IPS-11a (cell line): ENCODE results near the gene CSPG4.
"Not testable (repeated sequence)": the region's sequence is repeated elsewhere in the genome, so short reads cannot be mapped to it uniquely, and the experiment has no call there.

Experiments used
- H3K4me3 ChIP-seq: one replicate; pipeline ENCODE4 v1.5.1; 2013; ENCODE audit warnings: low read depth, low read length, control low read depth

The CSPG4 gene

DNA sequence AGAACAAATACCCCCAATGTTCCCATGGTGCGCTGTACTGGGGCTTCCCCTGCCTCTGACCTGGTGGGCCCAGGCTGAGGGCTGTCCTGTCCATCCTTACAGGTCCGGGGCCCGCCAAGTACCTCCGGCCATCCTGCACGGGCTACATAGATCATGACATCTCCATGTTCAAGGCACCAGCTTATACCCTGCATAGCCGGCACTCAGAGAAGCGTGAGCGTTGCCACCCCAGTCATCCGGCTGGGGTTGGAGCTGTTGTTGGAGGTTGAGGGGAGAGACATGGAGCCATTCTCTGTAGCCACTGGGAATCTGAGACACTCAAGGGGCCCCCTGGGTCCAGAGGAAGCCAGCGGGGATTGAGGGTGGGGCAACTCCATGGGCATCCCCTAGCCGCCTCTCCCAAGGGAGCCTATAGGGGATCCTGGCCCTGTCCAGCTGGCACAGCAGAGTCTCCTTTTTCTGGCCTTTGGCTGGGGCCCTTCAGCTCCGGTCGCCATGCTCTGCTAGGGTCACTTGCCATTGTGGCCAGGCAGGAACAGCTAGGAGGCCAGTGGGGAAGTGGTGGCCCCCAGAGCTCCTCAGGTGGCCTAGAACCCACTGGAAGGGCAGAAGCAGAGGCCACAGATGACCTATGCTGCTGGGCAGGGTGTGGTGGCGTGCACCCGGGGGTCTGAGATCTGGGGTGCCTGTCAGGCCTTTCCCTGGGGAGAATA, 12.5 kb upstream of the CSPG4 start:
- no peak overlapping the region for H3K4me3 ChIP-seq

DNA sequence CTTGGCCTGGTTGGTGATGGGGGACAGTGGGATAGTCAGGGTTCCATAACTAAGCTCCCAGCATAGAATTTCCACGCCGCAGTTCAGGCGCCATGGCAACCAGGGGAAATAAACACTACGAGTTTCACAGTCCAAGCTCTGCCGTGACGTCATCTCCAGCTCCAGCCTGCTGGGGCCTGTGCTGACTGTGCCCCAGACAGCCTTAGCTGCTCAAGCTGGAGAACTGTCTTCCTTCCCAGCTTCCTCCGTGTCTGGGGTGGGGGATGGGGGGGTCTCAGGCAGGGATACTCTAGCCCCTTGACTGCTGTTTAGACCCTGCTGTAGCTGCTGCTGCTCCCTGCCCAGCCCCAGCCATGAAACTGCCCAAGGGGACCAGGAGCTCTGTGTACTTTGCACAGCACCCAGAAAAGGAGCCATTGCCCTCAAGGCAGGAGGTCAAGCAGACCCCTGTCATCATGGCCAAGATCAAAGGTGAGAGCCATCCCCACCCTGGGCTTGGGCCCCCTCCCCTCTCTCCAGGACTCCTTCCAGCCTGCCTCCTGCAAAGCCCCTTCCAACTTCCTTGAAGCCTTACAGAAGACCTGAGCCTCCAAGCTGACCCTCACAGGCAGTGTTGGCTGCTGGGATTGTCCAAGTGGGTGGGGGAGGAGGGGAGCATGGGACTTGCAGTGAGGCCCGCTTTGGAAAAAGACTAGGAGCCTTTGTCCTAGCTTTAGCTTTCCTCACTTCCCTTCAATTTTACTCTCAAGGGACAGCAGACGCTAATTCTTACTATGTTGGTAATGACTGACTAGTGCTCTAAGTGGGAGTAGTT, 11.4 kb upstream of the CSPG4 start:
- H3K4me3 ChIP-seq, result no peak overlapping the region

DNA sequence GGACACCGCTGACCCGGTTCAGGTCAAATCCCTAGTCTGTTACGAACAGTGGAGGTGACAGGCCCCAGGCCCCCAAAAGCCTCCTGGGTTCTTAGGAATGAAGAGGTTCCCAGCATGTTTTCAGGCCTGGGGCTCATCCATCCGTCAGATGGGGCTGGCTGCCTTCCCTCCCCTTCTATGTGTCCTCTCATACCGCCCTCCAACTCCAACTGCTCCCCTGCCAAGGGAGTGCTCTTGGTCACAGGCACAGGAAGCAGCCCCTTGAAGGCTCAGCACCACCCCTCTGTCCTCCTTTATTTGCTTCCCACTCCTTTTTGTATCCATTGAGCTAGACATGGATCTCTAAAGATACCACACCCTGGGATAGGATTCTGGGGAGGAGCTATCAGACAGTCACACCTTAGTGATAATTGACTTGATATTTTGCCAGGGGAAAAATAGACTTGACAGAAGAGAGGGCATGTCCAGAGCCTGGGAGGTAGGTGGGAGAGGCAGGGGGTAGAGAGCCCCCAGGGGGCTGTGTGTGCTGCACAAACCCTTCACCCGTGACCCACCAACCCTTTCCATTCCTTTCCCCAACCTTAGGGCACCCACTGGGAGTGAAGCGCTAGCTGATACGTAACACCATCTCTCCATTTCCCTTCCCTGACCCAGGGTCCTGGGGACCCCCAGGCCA, 10.7 kb upstream of the CSPG4 start:
- H3K4me3 ChIP-seq, result no peak overlapping the region

DNA sequence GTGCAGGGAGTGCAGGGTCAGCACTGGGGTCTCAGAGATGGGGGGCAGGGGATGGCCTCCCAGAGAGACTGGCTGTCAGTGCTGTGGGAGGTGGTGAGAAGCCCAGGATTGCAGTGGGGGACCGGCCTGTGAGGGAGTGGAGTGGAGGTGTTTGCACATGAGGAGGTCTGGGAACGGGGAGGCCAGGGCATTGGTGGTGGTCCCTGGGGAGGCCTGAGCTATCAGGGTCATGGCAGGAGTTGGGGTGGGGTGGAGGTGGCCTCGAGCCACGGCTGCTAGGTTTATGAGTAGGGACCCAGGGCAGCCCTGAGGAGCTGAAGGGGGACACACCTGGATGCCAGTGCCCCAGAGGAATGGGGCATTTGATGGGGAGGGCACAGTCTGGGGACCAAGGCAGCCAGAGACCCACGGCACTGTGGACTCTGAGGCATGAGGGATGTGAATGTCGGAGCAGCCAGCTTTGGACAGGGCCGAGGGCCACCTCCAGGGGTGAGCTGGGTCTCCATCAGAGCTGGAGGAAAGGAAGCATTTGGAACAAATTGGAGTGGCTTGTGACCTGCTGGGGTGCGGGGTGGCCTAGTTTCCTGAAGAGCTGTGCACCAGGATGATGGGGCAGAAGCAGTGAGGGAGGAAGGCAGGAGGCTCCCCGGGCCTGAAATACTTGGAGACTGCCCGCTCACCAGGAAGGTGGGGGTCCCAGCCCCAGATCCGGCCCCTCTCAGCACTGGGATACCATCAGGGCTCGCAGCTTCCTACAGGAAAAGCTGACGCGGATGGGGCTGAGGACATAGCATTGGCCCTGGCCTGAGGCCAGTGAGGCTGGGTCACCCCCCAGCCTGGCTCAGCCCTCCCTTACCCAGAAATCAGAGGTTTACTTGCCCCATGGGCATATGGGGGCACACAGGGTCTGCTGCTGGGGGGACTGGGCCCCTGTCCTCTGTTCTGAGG, 9.5 kb upstream of the CSPG4 start:
- no peak overlapping the region for H3K4me3 ChIP-seq

DNA sequence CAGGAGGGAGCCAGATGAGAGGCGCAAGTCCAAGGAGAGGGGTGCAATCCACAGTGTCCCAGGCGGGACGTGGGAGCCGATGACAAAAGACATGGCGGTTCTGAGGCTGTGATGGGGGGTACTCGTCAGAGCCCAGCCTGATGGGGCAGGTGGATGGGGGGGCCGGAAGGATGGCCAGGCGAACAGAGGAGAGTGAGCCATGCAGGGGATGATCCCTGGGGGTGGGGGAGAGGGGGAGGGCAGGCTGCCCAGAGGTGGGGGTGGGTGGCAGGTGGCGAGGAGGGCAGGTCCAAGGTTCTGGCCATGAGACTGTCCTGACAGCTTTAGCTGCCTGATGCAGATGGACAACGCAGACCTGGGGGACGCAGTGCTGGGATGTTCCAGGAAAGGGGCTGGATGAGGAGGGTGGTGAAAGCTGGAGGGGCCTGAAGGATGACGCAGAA, 8.9 kb upstream of the CSPG4 start:
- H3K4me3 ChIP-seq, result no peak overlapping the region

DNA sequence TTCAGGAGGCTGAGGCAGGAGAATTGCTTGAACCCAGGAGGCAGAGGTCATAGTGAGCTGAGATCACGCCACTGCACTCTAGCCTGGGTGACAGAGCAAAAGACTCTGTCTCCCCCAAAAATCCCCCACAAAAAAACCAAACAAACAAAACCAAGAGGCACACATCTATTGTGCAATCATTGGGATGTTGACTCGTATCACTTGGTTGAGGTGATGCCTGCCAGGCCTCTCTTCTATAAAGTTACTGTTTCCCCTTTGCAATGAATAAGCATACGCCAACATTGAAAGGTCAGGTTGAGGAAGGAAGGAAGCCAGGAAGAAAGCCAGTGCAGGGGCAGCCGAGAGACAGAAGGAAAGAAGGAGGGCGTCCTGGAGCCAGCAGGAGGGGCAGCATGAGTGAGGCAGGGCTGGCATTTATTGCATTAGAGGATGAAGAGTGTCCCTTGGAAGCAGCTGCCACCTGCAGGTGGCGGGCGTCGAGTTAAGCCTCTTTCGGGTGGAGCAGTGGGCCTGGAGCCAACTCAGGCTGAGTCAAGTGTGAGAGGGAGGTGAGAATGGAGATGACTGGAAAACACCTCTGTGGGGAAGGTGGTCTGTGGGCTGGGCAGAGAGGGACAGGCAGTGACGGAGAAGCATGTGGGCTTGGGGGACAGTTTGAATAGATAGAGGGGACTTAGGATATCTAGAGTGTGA, 8.3 kb upstream of the CSPG4 start:
- no peak overlapping the region for H3K4me3 ChIP-seq

DNA sequence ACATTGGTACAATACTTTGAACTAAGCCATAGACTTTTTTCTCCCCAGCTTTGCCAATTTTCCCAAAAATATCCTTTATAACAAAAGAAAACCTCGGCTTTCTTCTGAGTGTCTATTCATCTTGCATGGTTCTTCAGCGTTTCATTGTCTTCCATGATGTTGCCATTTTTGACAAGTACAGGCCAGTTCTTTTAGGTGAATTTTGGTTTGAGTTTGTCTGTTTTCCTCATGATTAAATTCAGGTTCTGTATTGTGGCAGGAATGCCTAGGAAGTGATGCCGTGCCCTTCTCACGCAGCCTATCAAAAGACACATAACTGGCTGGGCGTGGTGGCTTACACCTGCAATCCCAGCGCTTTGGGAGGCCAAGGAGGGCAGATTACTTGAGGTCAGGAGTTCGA, 7.6 kb upstream of the CSPG4 start:
- H3K4me3 ChIP-seq, result no peak overlapping the region

DNA sequence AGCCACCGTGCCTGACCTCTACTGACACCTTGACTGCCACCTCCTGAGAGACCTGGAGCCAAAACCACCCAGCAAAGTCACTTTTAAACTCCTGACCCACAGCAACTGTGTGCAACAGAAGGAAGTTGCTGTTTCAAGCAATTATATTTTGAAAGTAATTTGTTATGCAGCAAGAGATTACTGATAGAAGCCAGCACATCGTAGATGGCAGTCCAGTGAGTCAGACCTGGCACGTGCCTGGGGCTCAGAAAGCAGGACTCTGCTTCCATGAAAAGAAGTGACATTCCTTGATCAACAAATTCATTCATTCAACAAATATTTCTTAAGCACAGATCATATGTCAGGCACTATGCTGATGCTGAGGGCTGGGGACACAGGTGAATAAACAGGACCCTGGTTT, 5.7 kb upstream of the CSPG4 start:
- H3K4me3 ChIP-seq, result no peak overlapping the region

DNA sequence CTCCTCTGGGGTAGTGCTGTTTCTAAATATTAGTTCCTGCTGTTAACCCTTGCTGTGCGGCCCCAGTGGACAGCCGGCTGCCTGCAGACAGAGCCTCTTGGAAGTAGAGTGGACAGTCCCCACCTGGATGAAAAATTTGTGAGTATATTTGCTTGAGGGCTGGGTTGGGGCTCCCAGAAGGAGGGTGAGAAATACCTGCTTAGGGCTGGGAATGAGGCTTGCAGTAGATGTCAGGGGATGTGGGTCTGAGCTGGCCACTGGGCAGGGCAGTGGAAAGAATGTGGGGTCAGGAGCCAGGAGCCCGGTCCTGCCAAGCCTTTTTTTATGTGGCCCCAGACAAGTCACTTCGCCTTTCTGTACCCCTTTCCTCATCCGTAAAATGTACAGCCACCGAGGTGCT, 4.4 kb upstream of the CSPG4 start:
- not testable (repeated sequence) for H3K4me3 ChIP-seq

DNA sequence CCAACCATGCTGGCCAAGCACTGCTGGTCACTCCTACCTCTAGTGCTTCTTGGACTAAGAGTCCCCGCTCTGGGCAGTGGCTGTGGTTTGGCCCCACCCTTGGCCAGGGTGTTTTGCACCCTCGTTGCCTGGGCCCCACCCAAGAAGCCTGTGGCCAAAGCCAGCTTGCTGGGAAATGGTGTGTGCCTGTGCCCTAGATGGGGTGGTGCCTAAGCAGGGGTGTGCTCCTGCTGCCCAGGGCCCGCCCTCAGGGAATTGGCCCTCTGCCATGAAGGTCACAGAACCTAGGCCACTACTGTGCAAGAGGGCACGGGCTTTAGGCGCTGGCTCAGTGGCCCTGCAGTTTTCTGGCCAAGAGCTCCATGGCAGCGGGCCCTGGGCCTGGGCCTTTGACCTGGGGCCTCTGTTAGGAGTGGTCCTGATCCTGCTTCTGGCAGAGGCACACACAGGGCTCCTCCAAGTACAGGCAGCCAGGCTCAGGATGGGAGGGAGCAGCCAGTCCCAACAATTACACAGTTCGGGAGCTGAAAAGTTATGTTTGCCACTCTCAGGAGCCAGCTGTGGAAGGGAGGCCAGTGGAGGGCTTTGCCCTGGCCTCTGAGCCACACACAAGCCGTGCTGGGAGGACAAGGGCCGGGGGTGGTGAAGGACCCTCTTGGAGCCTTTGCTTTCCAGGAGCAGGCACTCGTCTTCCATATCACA, 3.8 kb upstream of the CSPG4 start:
- H3K4me3 ChIP-seq, result not testable (repeated sequence)

DNA sequence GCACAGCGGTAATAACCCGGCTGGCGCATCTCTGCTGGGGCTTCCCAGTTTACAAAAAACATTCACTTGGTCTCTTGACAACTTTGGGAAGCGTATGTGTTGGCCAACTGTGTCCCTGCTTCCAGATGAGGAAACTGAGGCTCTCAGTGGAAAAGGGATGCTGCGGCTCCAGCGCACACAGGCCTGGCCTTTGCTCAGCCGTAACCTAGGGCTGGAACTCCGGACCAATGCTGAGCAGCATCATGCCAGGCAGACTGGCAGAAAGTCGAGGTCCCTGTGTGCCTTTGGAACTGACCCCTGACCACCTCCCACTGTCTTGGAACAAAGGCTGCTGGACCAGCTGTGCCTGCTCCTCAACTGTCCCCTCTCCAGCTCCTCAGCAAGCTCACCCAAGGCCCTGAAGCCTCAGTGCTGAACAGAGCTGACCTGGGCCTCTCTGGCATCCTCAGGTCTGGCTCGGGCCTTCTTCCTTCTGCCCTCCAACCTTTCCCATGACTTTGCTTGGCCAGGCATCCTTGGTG, 2.7 kb upstream of the CSPG4 start:
- not testable (repeated sequence) for H3K4me3 ChIP-seq

DNA sequence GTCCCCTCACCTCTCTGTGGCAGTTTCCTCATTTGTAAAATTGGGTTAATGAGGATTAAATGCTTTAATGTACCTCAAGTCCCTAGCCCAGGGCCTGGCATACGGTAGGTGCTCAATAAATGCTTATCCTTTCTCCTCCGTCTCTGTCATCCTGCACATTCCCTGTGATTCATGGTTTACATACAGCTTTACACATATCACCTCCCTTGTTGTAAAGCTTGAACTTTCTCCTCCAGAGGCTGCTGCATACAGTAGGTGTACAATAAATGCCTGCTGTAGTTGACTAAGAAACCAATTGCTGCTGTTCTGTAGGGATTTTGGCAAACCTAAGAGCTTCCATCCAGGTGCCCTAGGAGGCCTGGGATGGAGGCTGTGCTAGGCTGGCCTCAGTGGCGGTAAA, 1.5 kb upstream of the CSPG4 start:
- no peak overlapping the region for H3K4me3 ChIP-seq

DNA sequence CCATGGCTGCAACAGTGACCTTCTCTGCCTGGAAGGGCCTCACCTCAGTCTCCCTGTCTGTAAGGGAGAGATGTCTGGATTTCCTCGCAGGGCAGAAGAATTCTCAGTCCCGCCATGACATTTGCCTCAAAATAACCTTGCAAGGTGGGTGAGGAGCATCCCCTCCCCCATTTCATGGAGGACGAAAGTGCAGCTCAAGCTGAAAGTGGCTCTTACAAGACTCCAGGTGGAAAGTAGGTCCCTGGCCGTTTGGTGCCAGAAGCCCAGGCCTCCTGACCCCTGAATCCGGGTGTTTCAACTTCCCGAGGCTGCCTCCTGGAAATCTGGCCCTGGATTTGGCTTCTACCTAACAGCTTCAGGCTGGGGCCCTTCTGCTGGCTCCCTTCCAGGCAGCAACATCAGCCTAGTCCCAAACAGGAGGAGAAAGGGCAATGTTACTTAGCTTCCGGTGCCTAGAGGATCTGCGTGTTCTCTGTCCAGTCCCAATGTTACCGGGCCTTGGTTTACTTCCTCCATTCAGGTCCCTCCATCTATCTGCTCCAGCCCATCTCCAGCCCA, 769 bp upstream of the CSPG4 start:
- no peak overlapping the region for H3K4me3 ChIP-seq

DNA sequence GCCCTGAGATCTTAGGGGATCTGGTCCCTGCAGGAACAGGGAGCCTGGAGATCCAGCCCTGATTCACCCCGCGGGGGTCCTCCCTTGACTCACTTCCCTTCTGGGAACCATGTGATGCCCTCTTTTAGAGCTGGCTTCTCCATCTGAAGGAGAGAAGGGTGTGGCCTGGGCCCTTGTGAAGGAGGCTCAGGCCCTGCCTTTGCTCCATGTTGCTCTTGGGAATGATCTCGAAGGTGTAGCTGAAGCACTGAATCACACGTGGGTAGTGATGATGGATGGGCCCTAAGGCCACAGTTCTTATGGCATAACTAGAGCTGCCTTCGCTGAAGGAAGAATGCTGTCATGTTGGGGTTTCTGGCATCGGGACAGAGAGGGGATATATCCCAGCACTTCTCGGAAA, 1.2 kb downstream of the CSPG4 start:
- H3K4me3 ChIP-seq, result not testable (repeated sequence)

DNA sequence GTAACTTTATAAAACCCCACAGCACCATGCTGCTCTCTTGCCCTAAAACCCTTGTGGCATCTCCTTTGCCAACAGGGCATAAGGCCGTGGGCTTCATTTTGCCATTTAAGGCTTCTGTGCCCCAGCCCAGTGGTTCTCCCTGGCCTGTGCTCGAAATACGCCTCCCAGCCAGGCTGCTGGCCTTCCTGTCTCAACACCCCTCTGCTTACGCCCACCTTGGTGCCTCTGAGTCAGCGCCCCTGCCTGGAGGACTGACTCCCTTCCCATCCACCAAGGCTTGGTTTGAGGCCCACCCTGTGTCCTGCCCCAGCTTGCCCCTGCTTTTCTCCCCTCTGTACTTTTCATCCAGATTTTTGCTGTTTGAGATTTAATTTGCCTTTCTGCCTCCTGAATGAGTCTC, 1.8 kb downstream of the CSPG4 start:
- not testable (repeated sequence) for H3K4me3 ChIP-seq

DNA sequence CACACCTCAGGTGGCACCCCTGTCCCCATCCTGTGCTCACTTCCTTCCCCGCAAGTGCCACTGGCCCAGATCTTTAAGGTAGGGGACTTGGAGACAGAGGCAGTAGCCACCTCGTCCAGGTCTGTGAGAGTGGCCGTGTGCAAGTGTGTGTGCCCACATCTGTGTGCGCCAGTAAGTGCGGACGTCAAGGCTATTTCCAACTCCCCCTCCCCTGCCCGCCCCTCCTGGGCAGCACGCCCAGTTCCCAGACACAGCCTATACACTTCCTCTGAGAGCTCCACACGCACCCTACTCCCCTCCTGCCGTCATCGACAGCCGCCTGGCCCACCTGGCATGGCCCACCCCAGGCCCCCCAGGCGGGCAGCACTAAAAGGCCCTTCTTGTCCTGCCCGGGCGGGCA, 3.2 kb downstream of the CSPG4 start:
- H3K4me3 ChIP-seq, result not testable (repeated sequence)

DNA sequence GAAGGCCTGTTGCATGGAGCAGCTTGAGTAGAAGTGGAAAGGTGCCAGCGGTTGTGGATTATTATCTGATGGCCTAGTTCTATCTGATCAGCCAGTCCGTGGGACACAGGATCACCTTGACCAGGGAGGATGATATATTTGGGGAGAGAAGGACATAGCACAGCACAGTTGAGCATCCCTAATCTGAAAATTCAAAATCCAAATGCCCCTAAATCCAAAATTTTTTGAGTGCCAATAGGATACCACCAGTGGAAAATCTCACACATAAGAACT, 6.0 kb downstream of the CSPG4 start:
- H3K4me3 ChIP-seq, result no peak overlapping the region

DNA sequence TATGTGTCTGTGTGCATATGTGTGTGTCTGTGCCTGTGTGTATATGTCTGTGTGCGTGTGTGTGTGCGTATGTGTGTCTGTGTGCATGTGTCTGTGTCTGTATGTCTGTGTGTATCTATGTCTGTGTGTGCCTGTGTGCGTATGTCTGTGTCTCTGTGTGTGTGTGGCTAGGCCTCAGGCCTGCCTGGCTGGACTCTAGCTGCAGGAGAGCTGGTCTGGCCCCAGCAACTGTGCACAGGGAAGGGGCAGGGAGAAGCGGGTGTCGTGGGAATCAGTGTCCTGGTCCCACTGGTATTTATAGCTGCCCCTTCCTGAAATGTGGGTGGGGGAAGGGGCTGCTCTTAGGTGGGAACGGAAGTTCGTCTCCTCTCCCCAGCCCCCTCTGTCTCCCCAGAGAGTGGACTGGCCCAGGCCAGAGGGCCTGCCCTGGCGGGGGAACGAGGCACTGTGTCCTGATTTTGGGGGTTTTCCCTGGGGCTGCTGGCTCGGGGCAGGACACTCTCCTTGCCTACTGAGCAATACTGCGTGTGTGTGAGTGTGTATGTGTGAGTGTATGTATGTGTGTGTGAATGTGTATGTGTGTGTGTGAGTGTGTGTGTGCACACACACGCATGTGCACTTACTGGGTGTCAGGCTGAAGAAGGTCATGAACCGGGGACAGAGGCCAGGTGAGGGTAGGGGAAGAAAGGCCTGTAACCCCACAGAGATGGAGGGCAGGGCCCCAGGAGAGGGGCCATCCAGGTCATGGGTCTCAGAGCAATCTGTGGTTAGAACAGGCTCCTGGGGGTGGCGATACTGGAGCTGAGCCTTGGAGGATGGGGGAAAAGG, 6.6 kb downstream of the CSPG4 start:
- no peak overlapping the region for H3K4me3 ChIP-seq

DNA sequence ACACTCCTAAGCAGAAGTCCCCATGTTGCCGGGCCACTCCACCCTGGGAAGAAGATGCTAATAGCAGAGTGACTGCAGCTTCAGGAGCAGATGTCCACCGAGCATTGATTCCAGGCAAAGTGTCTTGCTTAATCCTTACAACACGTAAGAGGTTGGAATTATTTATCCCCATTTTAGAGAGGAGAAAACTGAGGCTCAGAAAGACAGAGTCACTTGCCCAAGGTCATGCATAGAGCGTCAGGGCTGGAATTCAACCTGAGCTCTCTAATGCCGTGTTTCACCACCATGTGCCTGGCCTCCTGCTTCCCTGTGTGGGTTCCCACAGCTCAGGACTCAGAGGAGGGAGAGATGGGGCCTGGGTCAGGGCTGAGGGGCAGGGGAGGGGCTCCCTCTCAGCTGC, 7.3 kb downstream of the CSPG4 start:
- not testable (repeated sequence) for H3K4me3 ChIP-seq
